A673 (cell line): Measurements from ENCODE around the gene CTPS2. TPM values are rescaled to one million over a fixed set of nuclear protein-coding genes. Genes with fewer than 3 reads are reported as not detected.

Experiments
- BruUV-seq: library from RNA; stranded (reverse); fragments of 400-500 nt; replicated peaks from 2 replicates; lab custom pipeline; 2021; lab: Mats Ljungman, UMichigan
- CTCF ChIA-PET: fragments of 300-600 bp; sonication (Branson Sonifier 250); formaldehyde crosslinking; loops from one replicate; lab custom pipeline; 2022; ENCODE audit warnings: antibody characterized with exemption; lab: Charles Lee
- POLR2A ChIA-PET: fragments of 300-600 bp; sonication (Branson Sonifier 250); formaldehyde crosslinking; loops from one replicate; lab custom pipeline; 2022; ENCODE audit warnings: antibody characterized with exemption; ENCODE audit not compliant: low non-redundant PET; lab: Charles Lee
- DNase-seq: peaks from one replicate; pipeline ENCODE4 v3.0.0-alpha.2; 2015; ENCODE audit warnings: low spot score
- H3K27ac ChIP-seq: fragments of 200-600 bp; sonication (generic); 2 replicates; pipeline ENCODE4 v1.5.1; 2016; ENCODE audit warnings: mixed run types, low read depth, mild to moderate bottlenecking, mixed read lengths, antibody characterized with exemption, low read length; ENCODE audit not compliant: poor library complexity, severe bottlenecking
- H3K27me3 ChIP-seq: fragments of 200-600 bp; sonication (generic); replicated peaks from 2 replicates; pipeline ENCODE4 v1.6.1; 2017; ENCODE audit warnings: mixed run types, low read depth, mild to moderate bottlenecking, mixed read lengths, antibody characterized with exemption, low read length; ENCODE audit not compliant: insufficient read depth, poor library complexity
- H3K36me3 ChIP-seq: fragments of 200-600 bp; sonication (generic); 2 replicates; pipeline ENCODE4 v1.6.1; 2016; ENCODE audit warnings: mixed run types, mild to moderate bottlenecking, mixed read lengths, antibody characterized with exemption, low read length; ENCODE audit not compliant: insufficient read depth, poor library complexity, severe bottlenecking
- H3K4me1 ChIP-seq: fragments of 200-600 bp; sonication (generic); 2 replicates; pipeline ENCODE4 v1.6.1; 2017; ENCODE audit warnings: mixed run types, mild to moderate bottlenecking, mixed read lengths, antibody characterized with exemption, low read length; ENCODE audit not compliant: insufficient read depth, poor library complexity, severe bottlenecking
- H3K4me3 ChIP-seq: fragments of 200-600 bp; sonication (generic); 2 replicates; pipeline ENCODE4 v1.5.1; 2016; ENCODE audit warnings: low read depth, mixed run types, mild to moderate bottlenecking, mixed read lengths, low read length; ENCODE audit not compliant: poor library complexity, severe bottlenecking
- H3K9me3 ChIP-seq: fragments of 200-600 bp; sonication (generic); 2 replicates; pipeline ENCODE4 v1.6.1; 2016; ENCODE audit warnings: mixed run types, low read depth, mild to moderate bottlenecking, mixed read lengths, antibody characterized with exemption, low read length; ENCODE audit not compliant: poor library complexity, severe bottlenecking
- CTCF ChIP-seq: fragments of 300-800, 200-600 bp; sonication (generic); conservative IDR thresholded peaks from 2 replicates; pipeline ENCODE4 v1.5.1; 2017; ENCODE audit warnings: low read depth, mild to moderate bottlenecking, antibody characterized with exemption, low read length, moderate library complexity, mixed read lengths
- EZH2 ChIP-seq: fragments of 200-600 bp; sonication (generic); IDR thresholded peaks from 2 replicates; pipeline ENCODE4 v1.6.1; 2017; ENCODE audit warnings: borderline replicate concordance, low read depth, mild to moderate bottlenecking, mixed read lengths, antibody characterized with exemption, low read length; ENCODE audit not compliant: poor library complexity, severe bottlenecking
- intact Hi-C: fragments of 100-400 bp; cut with micrococcal nuclease; formaldehyde crosslinking; loops from one replicate; pipeline ENCODE4 v1.10.0; 2022; ENCODE audit not compliant: unreplicated experiment
- total RNA-seq: library from RNA; stranded (reverse); gene quantifications from 2 replicates; pipeline ENCODE4 v1.2.3, GENCODE V29; 2021

CTPS2 gene
- total RNA-seq, 1 experiment from 2014 or later = 15.6 TPM

DNA sequence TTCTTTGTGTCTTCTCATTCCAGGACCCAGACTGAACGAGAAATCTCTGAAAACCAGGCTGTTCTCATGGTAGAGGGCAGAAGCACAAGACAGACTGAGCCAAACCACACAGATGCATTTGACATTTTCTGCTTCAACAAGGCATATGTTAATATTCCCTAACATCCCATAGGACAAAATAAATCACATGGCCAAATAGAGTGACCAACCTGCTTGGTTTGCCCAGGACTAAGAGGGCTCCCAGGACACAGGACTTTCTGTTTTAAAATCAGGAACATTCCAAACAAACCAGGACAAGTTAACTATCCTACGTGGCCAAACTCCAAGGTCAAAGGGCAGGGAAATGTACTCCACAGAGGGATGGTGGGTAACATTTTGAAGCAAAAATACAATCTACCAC is 11.7 kb downstream of the CTPS2 start:
- POLR2A ChIA-PET = no interaction called here
- Histone ChIP-seq H3K4me1 (no peaks in the 10 kb centered on the region), H3K36me3 (no peaks in the 10 kb centered on the region), H3K4me3 (no peak overlapping the region), H3K27ac (no peak overlapping the region), H3K9me3 (no peaks in the 10 kb centered on the region), H3K27me3 (no peaks in the 10 kb centered on the region)
- CTCF ChIA-PET = no interaction called here
- no TSS peak for BruUV-seq
- intact Hi-C loops = no loop called here
- TF ChIP-seq EZH2 (no peak), CTCF (no peak)
- no peak for DNase-seq

DNA sequence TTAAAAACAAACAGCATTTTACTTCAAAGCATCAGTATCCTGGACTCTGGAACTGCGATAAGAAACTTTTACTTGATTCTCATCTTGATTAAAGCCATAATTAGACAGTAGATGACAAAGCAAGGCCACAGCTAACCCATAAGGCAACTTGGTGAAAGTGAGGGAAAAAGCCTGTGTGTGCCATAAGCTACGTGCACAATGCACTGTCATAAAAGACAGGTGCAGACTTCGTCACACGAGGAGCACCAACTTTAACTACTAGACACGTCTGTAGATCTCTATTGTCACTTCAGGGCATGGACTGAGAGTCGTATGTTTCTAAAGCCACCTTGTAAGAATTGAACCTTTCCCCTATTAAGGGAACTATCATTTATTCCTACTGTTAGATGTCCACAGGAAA is 13.1 kb downstream of the CTPS2 start:
- no peaks in the 10 kb centered on the region for H3K4me1 ChIP-seq
- TF ChIP-seq EZH2 = no peak
- no peak for TF ChIP-seq CTCF
- H3K4me3 ChIP-seq = no peak overlapping the region
- POLR2A ChIA-PET = no interaction called here
- H3K36me3 ChIP-seq = no peaks in the 10 kb centered on the region
- H3K27ac ChIP-seq = no peak overlapping the region
- H3K27me3 ChIP-seq = no peaks in the 10 kb centered on the region
- intact Hi-C loops = no loop called here
- H3K9me3 ChIP-seq = no peaks in the 10 kb centered on the region
- CTCF ChIA-PET = no interaction called here
- no peak for DNase-seq
- no TSS peak for BruUV-seq

DNA sequence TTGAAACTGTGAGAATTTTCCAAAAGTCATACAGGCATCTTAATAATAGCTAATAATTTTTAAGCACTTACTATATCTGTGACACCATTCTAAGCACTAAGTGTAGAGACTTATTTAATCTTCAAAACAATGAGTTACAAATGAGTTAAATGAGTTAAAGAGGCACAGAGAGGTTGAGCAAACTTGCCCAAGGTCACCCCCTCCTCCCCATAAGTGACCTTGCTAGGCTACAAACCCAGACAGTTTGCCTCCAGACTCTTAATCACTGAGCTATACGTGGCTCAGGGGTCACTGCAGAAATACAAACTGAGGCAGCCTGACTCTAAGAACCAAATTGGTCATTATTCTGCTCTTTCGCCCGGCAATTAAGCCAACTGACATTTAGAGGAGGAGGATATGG is 15.5 kb downstream of the CTPS2 start:
- no peaks in the 10 kb centered on the region for H3K27me3 ChIP-seq
- CTCF ChIA-PET = no interaction called here
- no peak for DNase-seq
- BruUV-seq = no TSS peak
- intact Hi-C loops = no loop called here
- no peaks in the 10 kb centered on the region for H3K4me1 ChIP-seq
- H3K9me3 ChIP-seq = no peaks in the 10 kb centered on the region
- no peaks in the 10 kb centered on the region for H3K36me3 ChIP-seq
- H3K4me3 ChIP-seq = no peak overlapping the region
- POLR2A ChIA-PET = no interaction called here
- H3K27ac ChIP-seq = no peak overlapping the region
- TF ChIP-seq EZH2 (no peak), CTCF (no peak)
